ENCODE results near the gene TBC1D26. TPM values are rescaled to one million over a fixed set of nuclear protein-coding genes. Genes with fewer than 3 reads are reported as not detected.
"Not testable (repeated sequence)": the region's sequence is repeated elsewhere in the genome, so short reads cannot be mapped to it uniquely, and the experiment has no call there.

Gene TBC1D26
- total and polyA plus RNA-seq, 2 of the 4 experiments (the other 2 are of a cell fraction) = 0.02 TPM; not detected in 1

GRCh38 chr17:15783461-15783860 is 51.4 kb downstream of the TBC1D26 start:
- no peak overlapping the region for H3K4me2 ChIP-seq (ENCODE audit: low read depth, low read length)
- no peak overlapping the region for H3K23ac ChIP-seq (ENCODE audit: low read depth, low read length)
- no peak overlapping the region for H2BK120ac ChIP-seq (ENCODE audit: low read depth, low read length)
- no peaks in the 10 kb centered on the region; the same call in 1 of the 2 replicates for H3K36me3 ChIP-seq (ENCODE audit: control insufficient read depth, insufficient read depth, low read length)
- no peak overlapping the region for H2BK20ac ChIP-seq (ENCODE audit: low read depth, low read length)
- no peak overlapping the region for H4K5ac ChIP-seq (ENCODE audit: low read depth, low read length)
- H3K18ac ChIP-seq (ENCODE audit: low read depth, low read length) = no peak overlapping the region
- no peaks in the 10 kb centered on the region; the same call in none of the 2 replicates for H3K27me3 ChIP-seq (ENCODE audit: control insufficient read depth, insufficient read depth, low read length)
- H2AK5ac ChIP-seq (ENCODE audit: low read depth, low read length) = no peak overlapping the region
- no peaks in the 10 kb centered on the region for H4K20me1 ChIP-seq (ENCODE audit: insufficient read depth, low read length)
- H2BK15ac ChIP-seq (ENCODE audit: low read depth, low read length) = no peak overlapping the region
- H3K9me3 ChIP-seq (ENCODE audit: control insufficient read depth, insufficient read depth, low read length) = peaks cover 3% of the 10 kb centered on the region; the same call in 1 of the 2 replicates
- H3K79me1 ChIP-seq (ENCODE audit: low read depth in 1 of 2, low read length in 2 of 2) = no peaks in the 10 kb centered on the region
- no peak overlapping the region for H3K56ac ChIP-seq (ENCODE audit: extremely low read depth, insufficient read depth, low read length)
- no peak overlapping the region for H4K8ac ChIP-seq (ENCODE audit: low read depth in 2 of 2, low read length in 2 of 2)
- no peak overlapping the region for H2BK5ac ChIP-seq (ENCODE audit: low read depth, low read length, poor library complexity, severe bottlenecking)
- H4K91ac ChIP-seq (ENCODE audit: insufficient read depth, low read depth, low read length) = no peak overlapping the region
- in situ Hi-C loops (cut with MboI; ENCODE audit: low sequenced_read_pairs) = no loop called here
- no peak for DNase-seq
- no peak for ATAC-seq (ENCODE audit: low read depth)
- CTCF ChIA-PET = no interaction called here
- no peak overlapping the region for H3K4me3 ChIP-seq (ENCODE audit: insufficient read depth, low read depth, low read length)
- H2AFZ ChIP-seq (replicated peaks; ENCODE audit: low read length, poor library complexity) = no peak overlapping the region
- no CpG with 5 or more reads among the region's 2 CpGs for WGBS, 2 experiments (ENCODE audit: extremely low coverage in 2 of 2, insufficient read length in 1 of 2)
- no peak overlapping the region for H3K9ac ChIP-seq (ENCODE audit: low read depth, low read length)
- intact Hi-C loops (cut with micrococcal nuclease) = no loop called here
- dilution Hi-C loops (cut with HindIII; ENCODE audit: low sequenced_read_pairs, unreplicated experiment) = no loop called here
- H3K4ac ChIP-seq (ENCODE audit: low read depth, low read length) = no peak overlapping the region
- H3K9me1 ChIP-seq (ENCODE audit: insufficient read depth, low read length) = no peaks in the 10 kb centered on the region
- H3K27ac ChIP-seq (ENCODE audit: insufficient read depth, low read length) = no peak overlapping the region
- BruUV-seq (replicated peaks) = no TSS peak
- POLR2A ChIA-PET (ENCODE audit: unreplicated experiment) = no interaction called here
- no peak for TF ChIP-seq MAZ (IDR thresholded peaks at IDR 0.05; ENCODE audit: borderline replicate concordance, low read depth, low read length)
- no peak for TF ChIP-seq BHLHE40 (IDR thresholded peaks at IDR 0.05; ENCODE audit: low read depth, low read length)
- TF ChIP-seq MAFK (IDR thresholded peaks at IDR 0.05; ENCODE audit: low read depth, low read length) = no peak
- TF ChIP-seq CHD1 (IDR thresholded peaks at IDR 0.05; ENCODE audit: low read depth, low read length) = no peak
- no peak for TF ChIP-seq SMC3 (IDR thresholded peaks at IDR 0.05; ENCODE audit: low read depth, low read length)
- TF ChIP-seq RCOR1 (IDR thresholded peaks at IDR 0.05; ENCODE audit: insufficient replicate concordance, low read length) = no peak
- H2AK9ac ChIP-seq (replicated peaks; ENCODE audit: low read depth, low read length, poor library complexity) = no peak overlapping the region
- H3K4me1 ChIP-seq (ENCODE audit: control insufficient read depth, insufficient read depth, low read length) = peaks cover 3% of the 10 kb centered on the region
- no peak overlapping the region for H3K14ac ChIP-seq (replicated peaks; ENCODE audit: low read depth, low read length)

GRCh38 chr17:15784351-15784750 is 52.3 kb downstream of the TBC1D26 start:
- H3K14ac ChIP-seq (replicated peaks; ENCODE audit: low read depth, low read length); H3K4me3 ChIP-seq (ENCODE audit: insufficient read depth, low read depth, low read length); intact Hi-C loops (cut with micrococcal nuclease); in situ Hi-C loops (cut with MboI; ENCODE audit: low sequenced_read_pairs); H2AFZ ChIP-seq (replicated peaks; ENCODE audit: low read length, poor library complexity); CTCF ChIA-PET; H4K5ac ChIP-seq (ENCODE audit: low read depth, low read length); H3K23ac ChIP-seq (ENCODE audit: low read depth, low read length); H3K36me3 ChIP-seq (ENCODE audit: control insufficient read depth, insufficient read depth, low read length); dilution Hi-C loops (cut with HindIII; ENCODE audit: low sequenced_read_pairs, unreplicated experiment); H4K20me1 ChIP-seq (ENCODE audit: insufficient read depth, low read length); H4K91ac ChIP-seq (ENCODE audit: insufficient read depth, low read depth, low read length); H3K56ac ChIP-seq (ENCODE audit: extremely low read depth, insufficient read depth, low read length); H3K27me3 ChIP-seq (ENCODE audit: control insufficient read depth, insufficient read depth, low read length); H3K9ac ChIP-seq (ENCODE audit: low read depth, low read length); H3K4ac ChIP-seq (ENCODE audit: low read depth, low read length); H3K9me1 ChIP-seq (ENCODE audit: insufficient read depth, low read length); H2BK5ac ChIP-seq (ENCODE audit: low read depth, low read length, poor library complexity, severe bottlenecking); H2AK5ac ChIP-seq (ENCODE audit: low read depth, low read length); H3K79me1 ChIP-seq (ENCODE audit: low read depth in 1 of 2, low read length in 2 of 2); POLR2A ChIA-PET (ENCODE audit: unreplicated experiment); H3K27ac ChIP-seq (ENCODE audit: insufficient read depth, low read length); H2BK120ac ChIP-seq (ENCODE audit: low read depth, low read length); H3K18ac ChIP-seq (ENCODE audit: low read depth, low read length); H3K4me1 ChIP-seq (ENCODE audit: control insufficient read depth, insufficient read depth, low read length); H2BK15ac ChIP-seq (ENCODE audit: low read depth, low read length); H4K8ac ChIP-seq (ENCODE audit: low read depth in 2 of 2, low read length in 2 of 2); H2AK9ac ChIP-seq (replicated peaks; ENCODE audit: low read depth, low read length, poor library complexity); H3K9me3 ChIP-seq (ENCODE audit: control insufficient read depth, insufficient read depth, low read length); BruUV-seq (replicated peaks); H2BK20ac ChIP-seq (ENCODE audit: low read depth, low read length): not testable (repeated sequence)
- ATAC-seq (ENCODE audit: low read depth) (peak; percentile 12; the same call in 1 of the 2 replicates), DNase-seq (peak; percentile 27)
- WGBS, 2 experiments (ENCODE audit: extremely low coverage in 2 of 2, insufficient read length in 1 of 2) = 60% methylated on average over 1 of the region's 2 CpGs; no CpG with 5 or more reads in 1 of the 2 experiments
- H3K4me2 ChIP-seq (ENCODE audit: low read depth, low read length) = peak overlapping the region; percentile 45

All from IMR-90 (cell line).